MM.1S (cell line): ENCODE data around the gene RHOF.
A peak's percentile ranks its signal among the peaks of the same experiment; 100 is the strongest.

ENCODE experiments used
- DNase-seq: peaks from one replicate; pipeline ENCODE4 v3.0.0-alpha.2; 2015
- H2AFZ ChIP-seq: fragments of 300-600 bp; sonication (generic); 2 replicates; pipeline ENCODE4 v1.6.0; 2016; ENCODE audit warnings: antibody characterized with exemption, low read length
- H3F3A ChIP-seq: fragments of 300-600 bp; sonication (generic); 2 replicates; pipeline ENCODE4 v1.6.1; 2016; ENCODE audit warnings: mild to moderate bottlenecking, antibody characterized with exemption, low read length, moderate library complexity, mixed read lengths; ENCODE audit not compliant: insufficient read depth
- H3K27ac ChIP-seq: fragments of 300-600 bp; sonication (generic); 2 replicates; pipeline ENCODE4 v1.5.1; 2016; ENCODE audit warnings: mild to moderate bottlenecking, low read length
- H3K27me3 ChIP-seq: fragments of 300-600 bp; sonication (generic); replicated peaks from 2 replicates; pipeline ENCODE4 v1.6.0; 2016; ENCODE audit warnings: low read length; ENCODE audit not compliant: insufficient read depth
- H3K36me3 ChIP-seq: fragments of 300-600 bp; sonication (generic); replicated peaks from 2 replicates; pipeline ENCODE4 v1.6.1; 2016; ENCODE audit warnings: mild to moderate bottlenecking, low read length, mixed read lengths; ENCODE audit not compliant: insufficient read depth
- H3K4me1 ChIP-seq: fragments of 300-600 bp; sonication (generic); 2 replicates; pipeline ENCODE4 v1.6.1; 2016; ENCODE audit warnings: low read length, mixed read lengths
- H3K4me2 ChIP-seq: fragments of 300-600 bp; sonication (generic); 2 replicates; pipeline ENCODE4 v1.6.0; 2016; ENCODE audit warnings: low read depth, low read length
- H3K4me3 ChIP-seq: fragments of 300-600 bp; sonication (generic); 2 replicates; pipeline ENCODE4 v1.5.1; 2016; ENCODE audit warnings: low read length, mixed read lengths
- H3K79me2 ChIP-seq: fragments of 300-600 bp; sonication (generic); 2 replicates; pipeline ENCODE4 v1.6.1; 2016; ENCODE audit warnings: mixed run types, low read length, mixed read lengths
- H3K9ac ChIP-seq: fragments of 300-600 bp; sonication (generic); 2 replicates; pipeline ENCODE4 v1.6.1; 2016; ENCODE audit warnings: low read length, mixed read lengths
- H3K9me2 ChIP-seq: fragments of 300-600 bp; sonication (generic); replicated peaks from 2 replicates; pipeline ENCODE4 v1.6.1; 2016; ENCODE audit warnings: mild to moderate bottlenecking, low read length, mixed read lengths; ENCODE audit not compliant: insufficient read depth
- H3K9me3 ChIP-seq: fragments of 300-600 bp; sonication (generic); replicated peaks from 2 replicates; pipeline ENCODE4 v1.6.1; 2016; ENCODE audit warnings: mild to moderate bottlenecking, low read length, mixed read lengths; ENCODE audit not compliant: insufficient read depth
- H4K20me1 ChIP-seq: fragments of 300-600 bp; sonication (generic); 2 replicates; pipeline ENCODE4 v1.6.1; 2016; ENCODE audit warnings: mild to moderate bottlenecking, low read length, moderate library complexity, mixed read lengths; ENCODE audit not compliant: insufficient read depth
- CTCF ChIP-seq: fragments of 300-600 bp; sonication (generic); IDR thresholded peaks from 2 replicates; pipeline ENCODE4 v1.5.1; 2016; ENCODE audit warnings: antibody characterized with exemption, low read length, mixed read lengths
- EZH2 ChIP-seq: fragments of 300-600 bp; sonication (generic); optimal IDR thresholded peaks from 2 replicates; pipeline ENCODE3; 2017; ENCODE audit warnings: low read depth, mild to moderate bottlenecking, antibody characterized with exemption, low read length, mixed read lengths
- EZH2phosphoT487 ChIP-seq: fragments of 300-600 bp; sonication (generic); IDR thresholded peaks from 2 replicates; pipeline ENCODE4 v1.6.1; 2018; ENCODE audit warnings: antibody characterized with exemption, low read length

RHOF gene

GRCh38 chr12:121799156-121799841 lies 5.8 kb upstream of the RHOF start:
- Histone ChIP-seq H4K20me1 (no peaks in the 10 kb centered on the region), H3F3A (peaks cover 21% of the 10 kb centered on the region), H3K9me3 (no peaks in the 10 kb centered on the region), H3K36me3 (no peaks in the 10 kb centered on the region), H3K4me3 (peak overlapping the region; percentile 63), H3K27ac (peak overlapping the region; percentile 93; the same call in 1 of the 2 replicates), H3K79me2 (peaks cover 45% of the 10 kb centered on the region), H3K27me3 (no peaks in the 10 kb centered on the region), H3K9ac (peak overlapping the region; percentile 93), H3K9me2 (no peaks in the 10 kb centered on the region), H3K4me2 (peak overlapping the region; percentile 63; the same call in 1 of the 2 replicates), H3K4me1 (peaks cover 12% of the 10 kb centered on the region; the same call in 1 of the 2 replicates), H2AFZ (no peak overlapping the region)
- no peak for TF ChIP-seq EZH2
- TF ChIP-seq EZH2phosphoT487: no peak
- peak; percentile 76 for DNase-seq

GRCh38 chr12:121798787-121799155 lies 5.3 kb upstream of the RHOF start:
- Histone ChIP-seq H3K27ac (no peak overlapping the region), H3K27me3 (no peaks in the 10 kb centered on the region), H3F3A (peaks cover 21% of the 10 kb centered on the region), H3K4me2 (peak overlapping the region; percentile 63; the same call in 1 of the 2 replicates), H2AFZ (no peak overlapping the region), H3K9ac (peak overlapping the region; percentile 37; the same call in 1 of the 2 replicates), H4K20me1 (no peaks in the 10 kb centered on the region), H3K4me3 (peak overlapping the region; percentile 46), H3K79me2 (peaks cover 45% of the 10 kb centered on the region), H3K4me1 (peaks cover 12% of the 10 kb centered on the region; the same call in 1 of the 2 replicates), H3K9me2 (no peaks in the 10 kb centered on the region), H3K9me3 (no peaks in the 10 kb centered on the region), H3K36me3 (no peaks in the 10 kb centered on the region)
- DNase-seq: no peak
- no peak for TF ChIP-seq EZH2
- no peak for TF ChIP-seq CTCF

- Histone ChIP-seq H3K4me2 (peak overlapping the region; percentile 63; the same call in 1 of the 2 replicates), H3K9ac (no peak overlapping the region), H3K27me3 (no peaks in the 10 kb centered on the region), H4K20me1 (no peaks in the 10 kb centered on the region), H3K79me2 (peaks cover 45% of the 10 kb centered on the region), H3K4me1 (peaks cover 12% of the 10 kb centered on the region; the same call in 1 of the 2 replicates), H3K9me3 (no peaks in the 10 kb centered on the region), H3F3A (peaks cover 15% of the 10 kb centered on the region), H3K9me2 (no peaks in the 10 kb centered on the region), H3K4me3 (no peak overlapping the region), H3K36me3 (no peaks in the 10 kb centered on the region), H3K27ac (no peak overlapping the region), H2AFZ (no peak overlapping the region)
- DNase-seq: no peak
- TF ChIP-seq EZH2: no peak
- no peak for TF ChIP-seq EZH2phosphoT487
- no peak for TF ChIP-seq CTCF
Measured at GRCh38 chr12:121797937-121798786, 4.7 kb upstream of the RHOF start.
